GM23248 (cell line): Measurements from ENCODE around the gene NDUFV3.

Experiments used
- EZH2 ChIP-seq: fragments of 200-600 bp; sonication (generic); IDR thresholded peaks from 2 replicates; pipeline ENCODE4 v1.6.1; 2018; ENCODE audit warnings: antibody characterized with exemption, mild to moderate bottlenecking; ENCODE audit not compliant: insufficient read depth, poor library complexity, severe bottlenecking
- EZH2phosphoT487 ChIP-seq: fragments of 200-600 bp; sonication (generic); IDR thresholded peaks from 2 replicates; pipeline ENCODE4 v1.6.1; 2018; ENCODE audit warnings: antibody characterized with exemption, moderate library complexity, mild to moderate bottlenecking, low read depth; ENCODE audit not compliant: insufficient read depth

- no peak for TF ChIP-seq EZH2phosphoT487
- TF ChIP-seq EZH2: no peak
Observed at GRCh38 chr21:42892931-42893755, at the start of gene NDUFV3.
